WI38 (cell line): ENCODE measurements around the gene ABTB1.

Experiments
- H3K4me3 ChIP-seq: 2 replicates; pipeline ENCODE4 v1.5.1; 2011; ENCODE audit warnings: low read depth, mild to moderate bottlenecking, control low read depth, low read length
- CTCF ChIP-seq: IDR thresholded peaks from 2 replicates; pipeline ENCODE4 v1.5.1; 2012; ENCODE audit warnings: low read depth, mild to moderate bottlenecking, control low read depth, low read length

ABTB1 gene

DNA sequence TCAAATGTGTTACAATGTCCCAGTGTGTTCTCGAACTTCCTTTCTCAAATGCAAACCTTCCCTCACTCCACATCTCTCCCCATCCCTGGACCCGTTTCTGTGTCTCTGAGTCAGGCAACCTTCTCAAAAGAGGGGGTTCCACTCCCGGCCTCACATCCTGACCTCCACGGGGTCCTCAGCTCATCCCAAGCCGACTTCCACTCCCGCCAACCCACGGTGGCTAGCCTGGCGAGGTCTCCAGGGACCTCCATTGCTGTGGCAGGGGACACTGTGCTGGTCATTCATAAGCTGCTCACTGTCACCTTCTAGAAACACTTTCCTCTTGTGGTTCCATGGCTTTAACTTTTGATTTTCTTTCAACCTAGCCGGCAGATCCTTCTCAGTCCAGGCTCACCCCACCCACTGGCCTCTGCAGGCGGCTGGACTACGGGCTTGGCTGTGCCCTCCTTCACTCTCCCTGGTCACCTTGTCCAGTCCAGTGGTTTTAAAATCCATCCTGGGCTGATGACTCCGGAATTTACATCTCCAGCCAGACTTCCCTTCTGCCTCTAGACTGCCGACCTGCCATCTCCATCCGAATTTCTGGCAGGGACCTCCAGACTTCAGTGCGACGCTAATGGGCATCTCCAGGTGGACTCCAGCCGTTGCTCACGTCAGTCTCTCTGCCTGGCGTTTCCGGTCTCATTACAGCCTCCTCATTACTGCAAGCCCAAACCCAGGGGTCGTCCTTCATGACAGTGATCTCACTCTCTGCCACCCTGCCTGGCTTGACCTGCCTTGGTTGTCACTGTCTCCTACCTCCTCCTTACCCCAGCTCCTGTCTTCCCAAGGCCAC is 20.0 kb downstream of the ABTB1 start:
- H3K4me3 ChIP-seq: no peak overlapping the region
- no peak for TF ChIP-seq CTCF

DNA sequence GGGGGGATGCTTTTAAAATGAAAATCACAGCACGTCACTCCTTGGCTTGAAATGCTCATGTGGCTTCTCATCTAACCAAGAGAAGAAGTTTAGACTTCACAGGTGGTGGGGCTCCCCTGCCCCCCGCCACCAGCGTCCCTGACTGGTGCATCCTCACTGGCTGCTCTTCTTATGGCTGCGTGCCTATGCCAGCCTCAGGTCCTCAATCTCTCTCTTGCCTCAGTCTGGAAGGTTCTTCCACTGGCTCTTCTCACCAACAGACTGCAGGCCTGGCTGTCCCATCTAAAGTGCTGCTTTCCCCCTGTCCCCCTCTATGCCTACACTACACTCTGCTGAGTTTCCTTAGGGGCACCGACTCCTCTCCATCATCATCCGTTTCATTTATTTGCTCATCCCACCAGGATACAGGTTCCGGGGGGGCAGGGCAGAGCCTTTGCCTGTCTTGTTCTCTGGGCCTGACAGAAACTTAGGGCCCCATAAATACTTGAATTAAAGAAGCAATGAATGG is 20.6 kb downstream of the ABTB1 start:
- no peak for TF ChIP-seq CTCF
- no peak overlapping the region for H3K4me3 ChIP-seq

GRCh38 chr3:127694467-127695215 is 21.9 kb downstream of the ABTB1 start:
- H3K4me3 ChIP-seq: no peak overlapping the region
- no peak for TF ChIP-seq CTCF

DNA sequence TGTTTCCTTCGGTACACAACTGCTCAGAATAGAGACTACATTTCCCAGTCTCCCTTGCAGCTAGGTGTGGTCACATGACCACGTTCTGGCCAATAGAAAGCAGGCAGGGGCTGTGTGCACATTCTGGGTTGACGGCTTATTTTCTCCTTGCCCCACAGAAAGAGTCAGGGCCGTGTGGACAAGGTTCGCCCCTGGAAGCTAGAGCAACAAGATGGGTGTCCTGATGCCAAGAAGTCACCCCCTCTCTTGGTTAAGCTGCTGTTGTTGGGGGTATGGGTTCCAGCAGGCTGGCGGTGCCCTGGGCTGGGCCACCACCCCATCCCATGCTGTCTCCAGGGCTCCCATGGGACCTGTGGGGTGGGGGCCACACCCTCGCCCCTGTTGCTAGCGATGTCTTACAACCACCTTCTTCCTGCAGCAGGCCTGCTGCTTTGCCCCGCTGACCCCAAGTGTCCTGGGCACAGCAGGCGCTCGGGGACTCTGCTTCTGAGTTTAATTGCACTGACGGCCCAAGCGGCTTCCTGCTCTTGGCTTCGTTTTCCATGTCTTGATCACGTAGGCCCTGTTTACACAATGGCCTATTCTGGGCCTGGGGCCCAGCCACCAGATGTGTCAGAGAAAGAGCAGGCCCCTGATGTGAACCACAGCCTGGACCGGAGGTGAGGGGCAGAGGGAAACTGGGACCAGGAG is 24.9 kb downstream of the ABTB1 start:
- no peak overlapping the region for H3K4me3 ChIP-seq
- no peak for TF ChIP-seq CTCF

GRCh38 chr3:127698286-127698685 is 25.5 kb downstream of the ABTB1 start:
- no peak for TF ChIP-seq CTCF
- no peak overlapping the region for H3K4me3 ChIP-seq

GRCh38 chr3:127698691-127699415 is 26.1 kb downstream of the ABTB1 start:
- H3K4me3 ChIP-seq: no peak overlapping the region
- TF ChIP-seq CTCF: no peak
